ENCODE results near the gene DAB2IP. TPM values are rescaled to one million over a fixed set of nuclear protein-coding genes. Genes with fewer than 3 reads are reported as not detected.
A peak's percentile ranks its signal among the peaks of the same experiment; 100 is the strongest.

Gene DAB2IP
- total RNA-seq, 1 donor from 2014 or later, result 41.7 TPM

DNA sequence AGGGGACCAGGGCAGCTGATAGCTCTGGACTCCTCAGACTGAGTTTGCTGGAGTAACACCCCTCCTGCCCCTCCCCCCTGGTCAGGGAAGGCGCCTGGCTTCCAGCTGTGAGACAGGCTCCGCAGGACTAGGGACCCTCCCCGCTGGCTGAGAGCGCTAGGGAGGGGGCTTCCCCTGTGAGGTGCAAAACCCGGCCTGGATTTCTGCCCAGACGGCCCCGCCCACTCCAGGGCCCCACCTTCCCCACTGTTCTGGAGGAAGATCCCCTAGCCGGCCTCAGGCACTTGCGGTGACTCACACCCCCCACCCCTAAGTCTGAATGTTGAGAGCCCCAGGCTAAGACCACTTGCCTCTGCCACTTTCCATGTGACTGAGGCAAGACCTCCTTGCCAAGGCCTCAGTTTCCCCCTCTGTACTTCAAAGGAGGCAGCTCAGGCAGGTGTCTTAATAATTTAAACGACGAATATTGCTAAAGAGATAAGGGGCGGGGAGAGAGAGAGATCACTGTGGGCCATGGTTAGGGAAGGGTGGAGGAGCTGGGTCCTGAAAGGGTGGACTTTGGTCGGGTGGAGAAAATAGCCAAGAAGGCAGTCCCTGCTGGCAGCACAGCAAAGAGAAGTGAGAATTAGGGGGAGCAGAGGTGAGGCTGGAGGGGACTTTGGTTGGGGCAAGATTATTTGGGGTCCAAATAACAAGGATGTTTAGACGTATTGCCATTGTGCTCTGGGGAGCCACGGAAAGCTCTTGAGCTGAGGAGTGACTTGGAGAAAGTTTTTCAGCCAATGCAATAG is 1.0 kb upstream of the DAB2IP start:
- Histone ChIP-seq H3K4me2 (ENCODE audit: low read length) (peak overlapping the region; percentile 88), H4K20me1 (ENCODE audit: insufficient read depth, low read length) (peaks cover 36% of the 10 kb centered on the region), H3K27ac (ENCODE audit: low read depth, low read length) (no peak overlapping the region), H3K36me3 (ENCODE audit: insufficient read depth, low read length) (no peaks in the 10 kb centered on the region), H2AFZ (ENCODE audit: low read depth, low read length) (no peak overlapping the region), H3K9ac (ENCODE audit: low read length) (peak overlapping the region; percentile 19), H3K9me3 (ENCODE audit: insufficient read depth, low read depth, low read length) (no peaks in the 10 kb centered on the region), H3K4me3 (ENCODE audit: insufficient read depth, low read depth, low read length) (no peak overlapping the region), H3K4me1 (ENCODE audit: insufficient read depth, low read length) (peaks cover 29% of the 10 kb centered on the region), H3K27me3 (ENCODE audit: insufficient read depth, low read length) (peaks cover 16% of the 10 kb centered on the region), H3K79me2 (ENCODE audit: insufficient read depth, low read length) (no peaks in the 10 kb centered on the region)
- Mint-ChIP-seq H3K27ac (ENCODE audit: unreplicated experiment) (peak overlapping the region; percentile 58), H3K9me3 (ENCODE audit: unreplicated experiment) (no peaks in the 10 kb centered on the region), H3K4me3 (ENCODE audit: unreplicated experiment) (peak overlapping the region; percentile 84), H3K27me3 (ENCODE audit: low read depth, unreplicated experiment) (no peaks in the 10 kb centered on the region), H3K4me1 (ENCODE audit: low read depth, unreplicated experiment) (peaks cover 18% of the 10 kb centered on the region), H3K36me3 (ENCODE audit: low read depth, unreplicated experiment) (no peaks in the 10 kb centered on the region)
- TF ChIP-seq EZH2 (IDR thresholded peaks at IDR 0.05; ENCODE audit: insufficient read depth, low read length), result no peak
- TF ChIP-seq, protein P1, sequence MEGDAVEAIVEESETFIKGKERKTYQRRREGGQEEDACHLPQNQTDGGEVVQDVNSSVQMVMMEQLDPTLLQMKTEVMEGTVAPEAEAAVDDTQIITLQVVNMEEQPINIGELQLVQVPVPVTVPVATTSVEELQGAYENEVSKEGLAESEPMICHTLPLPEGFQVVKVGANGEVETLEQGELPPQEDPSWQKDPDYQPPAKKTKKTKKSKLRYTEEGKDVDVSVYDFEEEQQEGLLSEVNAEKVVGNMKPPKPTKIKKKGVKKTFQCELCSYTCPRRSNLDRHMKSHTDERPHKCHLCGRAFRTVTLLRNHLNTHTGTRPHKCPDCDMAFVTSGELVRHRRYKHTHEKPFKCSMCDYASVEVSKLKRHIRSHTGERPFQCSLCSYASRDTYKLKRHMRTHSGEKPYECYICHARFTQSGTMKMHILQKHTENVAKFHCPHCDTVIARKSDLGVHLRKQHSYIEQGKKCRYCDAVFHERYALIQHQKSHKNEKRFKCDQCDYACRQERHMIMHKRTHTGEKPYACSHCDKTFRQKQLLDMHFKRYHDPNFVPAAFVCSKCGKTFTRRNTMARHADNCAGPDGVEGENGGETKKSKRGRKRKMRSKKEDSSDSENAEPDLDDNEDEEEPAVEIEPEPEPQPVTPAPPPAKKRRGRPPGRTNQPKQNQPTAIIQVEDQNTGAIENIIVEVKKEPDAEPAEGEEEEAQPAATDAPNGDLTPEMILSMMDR (IDR thresholded peaks at IDR 0.05; ENCODE audit: insufficient read depth, low read depth, low read length), result no peak
- DNase-seq (ENCODE audit: low read depth) (peak; percentile 38), FAIRE-seq (no peak)

DNA sequence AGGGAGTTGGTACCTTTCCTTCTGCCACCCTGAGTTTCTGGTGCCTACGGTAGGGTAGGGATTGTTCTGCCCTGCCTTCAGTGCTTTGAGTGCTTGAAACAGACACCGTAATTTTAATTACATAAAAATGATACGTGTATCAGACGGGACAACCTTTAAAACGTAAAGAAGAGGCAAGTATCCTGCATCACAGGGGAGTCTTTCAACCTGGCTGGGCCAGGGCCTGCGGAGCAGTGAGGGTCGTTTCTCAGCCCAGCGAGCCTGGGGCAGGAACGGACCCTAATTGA is 483 bp upstream of the DAB2IP start:
- H3K4me1 Mint-ChIP-seq (ENCODE audit: low read depth, unreplicated experiment), result peaks cover 18% of the 10 kb centered on the region

More for the DNA sequence above, 483 bp upstream of the DAB2IP start:
- H3K27ac ChIP-seq (ENCODE audit: low read depth, low read length), result no peak overlapping the region
- FAIRE-seq (no peak), DNase-seq (ENCODE audit: low read depth) (no peak)
- H3K79me2 ChIP-seq (ENCODE audit: insufficient read depth, low read length), result no peaks in the 10 kb centered on the region
- no peaks in the 10 kb centered on the region for H3K27me3 Mint-ChIP-seq (ENCODE audit: low read depth, unreplicated experiment)
- peak overlapping the region; percentile 55 for H3K9ac ChIP-seq (ENCODE audit: low read length)
- peak overlapping the region; percentile 63 for H2AFZ ChIP-seq (ENCODE audit: low read depth, low read length)
- H3K27ac Mint-ChIP-seq (ENCODE audit: unreplicated experiment), result peak overlapping the region; percentile 58
- H3K4me1 ChIP-seq (ENCODE audit: insufficient read depth, low read length), result peaks cover 29% of the 10 kb centered on the region
- H3K36me3 ChIP-seq (ENCODE audit: insufficient read depth, low read length), result no peaks in the 10 kb centered on the region
- no peaks in the 10 kb centered on the region for H3K9me3 ChIP-seq (ENCODE audit: insufficient read depth, low read depth, low read length)
- H3K27me3 ChIP-seq (ENCODE audit: insufficient read depth, low read length), result peaks cover 16% of the 10 kb centered on the region
- peak overlapping the region; percentile 54 for H3K4me3 ChIP-seq (ENCODE audit: insufficient read depth, low read depth, low read length)
- peak overlapping the region; percentile 88 for H3K4me2 ChIP-seq (ENCODE audit: low read length)
- H4K20me1 ChIP-seq (ENCODE audit: insufficient read depth, low read length), result peaks cover 38% of the 10 kb centered on the region
- H3K36me3 Mint-ChIP-seq (ENCODE audit: low read depth, unreplicated experiment), result no peaks in the 10 kb centered on the region
- TF ChIP-seq, protein P1 (IDR thresholded peaks at IDR 0.05; ENCODE audit: insufficient read depth, low read depth, low read length), result no peak
- TF ChIP-seq EZH2 (IDR thresholded peaks at IDR 0.05; ENCODE audit: insufficient read depth, low read length), result no peak
- H3K9me3 Mint-ChIP-seq (ENCODE audit: unreplicated experiment), result no peaks in the 10 kb centered on the region
- peak overlapping the region; percentile 84 for H3K4me3 Mint-ChIP-seq (ENCODE audit: unreplicated experiment)
